HEK293 (cell line): ENCODE measurements around the gene SLC9A5.

Source experiments
- CTCF ChIA-PET: fragments of 350-600 bp; formaldehyde crosslinking; extraction: SDS; loops from one replicate; lab custom pipeline; 2021; ENCODE audit warnings: antibody characterized with exemption; lab: Yijun Ruan, JAX
- POLR2A ChIA-PET: fragments of 300-600 bp; formaldehyde crosslinking; extraction: SDS; loops from one replicate; lab custom pipeline; 2020; ENCODE audit warnings: antibody characterized with exemption, inconsistent platforms; lab: Yijun Ruan, JAX
- H3K27ac ChIP-seq: fragments of 200-500 bp; sonication (Bioruptor generic); 2 replicates; pipeline ENCODE4 v1.5.1; 2014; ENCODE audit warnings: low read depth, low read length, control low read depth, inconsistent platforms; ENCODE audit errors: extremely low read depth
- H3K36me3 ChIP-seq, 2 experiments: fragments of 200-500 bp in 1 of 2; sonication (Bioruptor generic) in 1 of 2; 1 replicate in 1 of 2; 2 replicates in 1 of 2; pipeline ENCODE4 v1.5.1; 2014 to 2017; ENCODE audit warnings: inconsistent platforms in 2 of 2, low read length in 2 of 2; ENCODE audit not compliant: control insufficient read depth in 2 of 2, insufficient read depth in 1 of 2
- H3K4me1 ChIP-seq: fragments of 200-500 bp; sonication (Bioruptor generic); 2 replicates; pipeline ENCODE4 v1.5.1; 2014; ENCODE audit warnings: mild to moderate bottlenecking, low read length, inconsistent platforms; ENCODE audit not compliant: control insufficient read depth, insufficient read depth
- H3K4me3 ChIP-seq: 2 replicates; pipeline ENCODE4 v1.5.1; 2011; ENCODE audit warnings: low read depth, mild to moderate bottlenecking, control low read depth, low read length, moderate library complexity
- H3K9me3 ChIP-seq: fragments of 200-500 bp; sonication (Bioruptor generic); 2 replicates; pipeline ENCODE4 v1.5.1; 2014; ENCODE audit warnings: low read depth, low read length, inconsistent platforms; ENCODE audit not compliant: control insufficient read depth, insufficient read depth
- BCL11A ChIP-seq: fragments of 450-650 bp; formaldehyde crosslinking; IDR thresholded peaks from 2 replicates; pipeline ENCODE4 v1.5.1; 2016; ENCODE audit warnings: low read depth, missing biosample characterization, missing genetic modification characterization
- HIC1 ChIP-seq: fragments of 450-650 bp; formaldehyde crosslinking; IDR thresholded peaks from 2 replicates; pipeline ENCODE4 v1.5.1; 2016; ENCODE audit warnings: missing biosample characterization, missing genetic modification characterization
- KLF10 ChIP-seq: fragments of 450-650 bp; IDR thresholded peaks from 2 replicates; pipeline ENCODE4 v1.5.1; 2018; ENCODE audit warnings: missing biosample characterization, mild to moderate bottlenecking, missing genetic modification characterization
- KLF7 ChIP-seq: fragments of 450-650 bp; formaldehyde crosslinking; IDR thresholded peaks from 2 replicates; pipeline ENCODE4 v1.5.1; 2016; ENCODE audit warnings: missing biosample characterization, missing genetic modification characterization, borderline replicate concordance
- PBX3 ChIP-seq: sonication (generic); formaldehyde crosslinking; IDR thresholded peaks from 2 replicates; pipeline ENCODE4 v1.8.1; 2022; ENCODE audit warnings: mild to moderate bottlenecking, moderate library complexity, missing genetic modification reagents
- PRDM1 ChIP-seq: fragments of 450-650 bp; formaldehyde crosslinking; IDR thresholded peaks from 2 replicates; pipeline ENCODE4; 2016; ENCODE audit warnings: missing biosample characterization, missing genetic modification characterization
- SCRT1 ChIP-seq: fragments of 450-650 bp; formaldehyde crosslinking; IDR thresholded peaks from 2 replicates; pipeline ENCODE4 v1.5.1; 2016; ENCODE audit warnings: missing biosample characterization, missing genetic modification characterization, borderline replicate concordance
- TSHZ1 ChIP-seq: fragments of 450-650 bp; formaldehyde crosslinking; IDR thresholded peaks from 2 replicates; pipeline ENCODE4 v1.5.1; 2016; ENCODE audit warnings: missing biosample characterization, missing genetic modification characterization, borderline replicate concordance
- ZNF112 ChIP-seq: fragments of 450-650 bp; formaldehyde crosslinking; IDR thresholded peaks from 2 replicates; pipeline ENCODE4 v1.5.0; 2017; ENCODE audit warnings: missing biosample characterization, missing genetic modification characterization
- ZNF121 ChIP-seq: fragments of 450-650 bp; formaldehyde crosslinking; IDR thresholded peaks from 2 replicates; pipeline ENCODE4 v1.5.1; 2016; ENCODE audit warnings: missing biosample characterization, missing genetic modification characterization
- ZNF146 ChIP-seq: fragments of 450-650 bp; formaldehyde crosslinking; IDR thresholded peaks from 2 replicates; pipeline ENCODE4 v1.5.1; 2016; ENCODE audit warnings: missing biosample characterization, missing genetic modification characterization
- ZNF518A ChIP-seq: fragments of 450-650 bp; formaldehyde crosslinking; conservative IDR thresholded peaks from 2 replicates; pipeline ENCODE4 v1.5.1; 2016; ENCODE audit warnings: low read depth, missing biosample characterization, missing genetic modification characterization
- ZNF704 ChIP-seq: fragments of 450-650 bp; formaldehyde crosslinking; IDR thresholded peaks from 2 replicates; pipeline ENCODE4 v1.5.1; 2016; ENCODE audit warnings: missing biosample characterization, missing genetic modification characterization
- ZNF707 ChIP-seq: fragments of 450-650 bp; formaldehyde crosslinking; IDR thresholded peaks from 2 replicates; pipeline ENCODE4 v1.5.1; 2016; ENCODE audit warnings: missing biosample characterization, missing genetic modification characterization
- ZNF747 ChIP-seq: fragments of 450-650 bp; formaldehyde crosslinking; IDR thresholded peaks from 2 replicates; pipeline ENCODE4 v1.5.1; 2016; ENCODE audit warnings: missing biosample characterization, missing genetic modification characterization
- ZSCAN23 ChIP-seq: fragments of 450-650 bp; formaldehyde crosslinking; IDR thresholded peaks from 2 replicates; pipeline ENCODE4 v1.5.1; 2016; ENCODE audit warnings: missing biosample characterization, missing genetic modification characterization
- TF ChIP-seq, protein P1 (sequence below): IDR thresholded peaks from 2 replicates; pipeline ENCODE4 v1.6.1; 2011; ENCODE audit warnings: mild to moderate bottlenecking, low read depth, low read length, borderline replicate concordance

SLC9A5 gene

GRCh38 chr16:67294171-67294757 is 45.5 kb downstream of the SLC9A5 start:
- H3K4me1 ChIP-seq = no peaks in the 10 kb centered on the region

More at GRCh38 chr16:67294171-67294757, 45.5 kb downstream of the SLC9A5 start:
- no peaks in the 10 kb centered on the region for H3K9me3 ChIP-seq
- TF ChIP-seq, protein P1, sequence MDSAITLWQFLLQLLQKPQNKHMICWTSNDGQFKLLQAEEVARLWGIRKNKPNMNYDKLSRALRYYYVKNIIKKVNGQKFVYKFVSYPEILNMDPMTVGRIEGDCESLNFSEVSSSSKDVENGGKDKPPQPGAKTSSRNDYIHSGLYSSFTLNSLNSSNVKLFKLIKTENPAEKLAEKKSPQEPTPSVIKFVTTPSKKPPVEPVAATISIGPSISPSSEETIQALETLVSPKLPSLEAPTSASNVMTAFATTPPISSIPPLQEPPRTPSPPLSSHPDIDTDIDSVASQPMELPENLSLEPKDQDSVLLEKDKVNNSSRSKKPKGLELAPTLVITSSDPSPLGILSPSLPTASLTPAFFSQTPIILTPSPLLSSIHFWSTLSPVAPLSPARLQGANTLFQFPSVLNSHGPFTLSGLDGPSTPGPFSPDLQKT = no peak
- TF ChIP-seq PRDM1 (no peak), HIC1 (tag by site-specific recombination) (no peak), ZNF707 (tag by site-specific recombination) (no peak), PBX3 (CRISPR knock-in tag) (no peak), SCRT1 (tag by site-specific recombination) (no peak), ZSCAN23 (no peak), ZNF121 (tag by site-specific recombination) (no peak), ZNF146 (no peak), ZNF112 (tag by site-specific recombination) (no peak), KLF10 (tag by site-specific recombination) (no peak), TSHZ1 (tag by site-specific recombination) (no peak), ZNF518A (tag by site-specific recombination) (no peak), ZNF704 (tag by site-specific recombination) (no peak), KLF7 (tag by site-specific recombination) (no peak), ZNF747 (tag by site-specific recombination) (no peak), BCL11A (tag by site-specific recombination) (no peak)
- TF ChIP-seq, all 188 proteins: peak for 0
- no peak overlapping the region for H3K27ac ChIP-seq
- H3K36me3 ChIP-seq = no peaks in the 10 kb centered on the region
- H3K4me3 ChIP-seq = no peak overlapping the region
- ChIA-PET POLR2A (no interaction called here), CTCF (interaction anchor here (0.6 to 1.1 kb wide), 3 partner anchors 10 to 12 kb away, joined by 3 to 6 read pairs (median 5); no protein-coding TSS in a partner anchor)
